DOHH2 (cell line): ENCODE measurements around the gene RARA.

Experiments
- H3F3A ChIP-seq: fragments of 200-600 bp; sonication (generic), shearing (Covaris generic); 2 replicates; pipeline ENCODE4 v1.6.0; 2016; ENCODE audit warnings: antibody characterized with exemption, mild to moderate bottlenecking; ENCODE audit not compliant: control insufficient read depth, insufficient read depth
- H3K27ac ChIP-seq: fragments of 200-600 bp; sonication (generic); 2 replicates; pipeline ENCODE4 v1.5.1; 2014; ENCODE audit warnings: low read depth, mild to moderate bottlenecking, low read length, moderate library complexity
- H3K27me3 ChIP-seq: fragments of 200-600 bp; sonication (generic); 2 replicates; pipeline ENCODE4 v1.6.1; 2014; ENCODE audit warnings: mild to moderate bottlenecking, low read length, mixed read lengths; ENCODE audit not compliant: control insufficient read depth
- H3K36me3 ChIP-seq: fragments of 200-600 bp; sonication (generic); 2 replicates; pipeline ENCODE4 v1.6.1; 2014; ENCODE audit warnings: mild to moderate bottlenecking, low read length, moderate library complexity, mixed read lengths; ENCODE audit not compliant: control insufficient read depth
- H3K4me1 ChIP-seq: fragments of 200-600 bp; sonication (generic); 2 replicates; pipeline ENCODE4 v1.6.1; 2014; ENCODE audit warnings: mild to moderate bottlenecking, low read length, mixed read lengths; ENCODE audit not compliant: control insufficient read depth
- H3K4me2 ChIP-seq: fragments of 200-600 bp; sonication (generic); 2 replicates; pipeline ENCODE4 v1.6.0; 2014; ENCODE audit warnings: mild to moderate bottlenecking, low read length, moderate library complexity
- H3K4me3 ChIP-seq: fragments of 200-600 bp; sonication (generic); 2 replicates; pipeline ENCODE4 v1.5.1; 2014; ENCODE audit warnings: mild to moderate bottlenecking, low read length, mixed read lengths
- H3K79me2 ChIP-seq: fragments of 200-600 bp; sonication (generic); 2 replicates; pipeline ENCODE4 v1.6.1; 2014; ENCODE audit warnings: mild to moderate bottlenecking, low read length, mixed read lengths; ENCODE audit not compliant: control insufficient read depth
- H3K9me2 ChIP-seq: fragments of 200-600 bp; sonication (generic); replicated peaks from 2 replicates; pipeline ENCODE4 v1.6.1; 2014; ENCODE audit warnings: mild to moderate bottlenecking, low read length, mixed read lengths; ENCODE audit not compliant: control insufficient read depth
- H3K9me3 ChIP-seq: fragments of 200-600 bp; sonication (generic); 2 replicates; pipeline ENCODE4 v1.6.1; 2014; ENCODE audit warnings: antibody characterized with exemption, low read length, mixed read lengths; ENCODE audit not compliant: control insufficient read depth, insufficient read depth
- H4K20me1 ChIP-seq: fragments of 200-600 bp; sonication (generic); 2 replicates; pipeline ENCODE4 v1.6.0; 2014; ENCODE audit warnings: low read depth, mild to moderate bottlenecking, antibody characterized with exemption, low read length, moderate library complexity; ENCODE audit not compliant: control insufficient read depth, insufficient read depth
- CTCF ChIP-seq: fragments of 200-600 bp; sonication (generic); IDR thresholded peaks from one replicate; pipeline ENCODE4 v1.5.1; 2014; ENCODE audit warnings: antibody characterized with exemption, mild to moderate bottlenecking, low read depth, low read length; ENCODE audit not compliant: poor library complexity, severe bottlenecking
- EZH2phosphoT487 ChIP-seq: fragments of 200-600 bp; sonication (generic); IDR thresholded peaks from 2 replicates; pipeline ENCODE4 v1.6.1; 2017; ENCODE audit warnings: borderline replicate concordance, mild to moderate bottlenecking, antibody characterized with exemption, low read length, moderate library complexity, mixed read lengths

RARA gene

DNA sequence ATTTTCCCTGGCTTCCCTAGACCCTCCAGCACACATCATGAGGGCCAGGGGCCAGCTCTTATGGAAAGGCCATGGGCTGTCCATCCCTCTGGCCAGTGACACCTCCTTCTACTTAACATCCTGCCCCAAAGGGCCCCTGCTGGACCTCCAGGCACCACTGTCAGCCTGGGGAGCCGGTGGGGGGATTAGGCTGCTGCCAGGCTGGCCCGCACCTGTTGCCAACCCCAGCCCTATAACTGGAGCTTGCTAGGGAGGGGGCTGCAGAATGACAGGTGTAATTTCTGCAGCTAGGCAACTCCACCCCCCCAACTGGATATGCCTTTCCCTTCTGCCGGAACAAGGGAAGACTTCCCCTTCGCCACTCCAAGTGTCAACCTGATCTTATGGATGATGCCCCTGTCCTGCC is 12.5 kb downstream of the RARA start:
- Histone ChIP-seq H3K4me2 (peak overlapping the region; percentile 80), H3K79me2 (peaks cover 77% of the 10 kb centered on the region), H3K4me1 (peaks cover 90% of the 10 kb centered on the region), H3K4me3 (peak overlapping the region; percentile 94), H3K9me3 (no peaks in the 10 kb centered on the region), H3K27ac (peak overlapping the region; percentile 83), H3K27me3 (no peaks in the 10 kb centered on the region), H4K20me1 (peaks cover 20% of the 10 kb centered on the region), H3K36me3 (no peaks in the 10 kb centered on the region), H3K9me2 (no peaks in the 10 kb centered on the region), H3F3A (no peaks in the 10 kb centered on the region)
- no peak for TF ChIP-seq EZH2phosphoT487
- TF ChIP-seq CTCF = no peak

DNA sequence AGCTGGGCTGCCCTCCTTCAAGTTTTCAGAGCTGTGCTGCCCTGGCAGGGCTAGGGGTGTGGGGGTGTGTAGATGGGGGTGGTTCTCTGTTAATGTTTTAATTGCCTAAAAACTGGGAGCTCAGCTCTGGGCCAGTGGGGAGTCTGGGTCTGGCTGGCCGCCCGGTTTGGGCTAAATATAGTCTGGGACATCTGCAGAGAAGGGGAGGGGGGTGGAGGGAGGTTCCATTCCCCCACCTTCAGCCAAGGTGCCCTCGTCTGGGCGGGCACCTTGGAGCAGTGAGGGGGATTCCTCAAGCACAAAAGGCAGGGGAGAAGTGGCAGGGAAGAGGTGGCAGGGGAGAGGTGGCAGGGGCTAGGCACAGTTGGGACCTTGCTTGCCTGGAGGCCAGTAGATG is 13.0 kb downstream of the RARA start:
- Histone ChIP-seq H3K27me3 (no peaks in the 10 kb centered on the region), H3K9me3 (no peaks in the 10 kb centered on the region), H3K4me2 (peak overlapping the region; percentile 80), H3K79me2 (peaks cover 82% of the 10 kb centered on the region), H3K4me1 (peaks cover 91% of the 10 kb centered on the region), H3K4me3 (peak overlapping the region; percentile 94), H3K9me2 (no peaks in the 10 kb centered on the region), H3K36me3 (no peaks in the 10 kb centered on the region), H3F3A (no peaks in the 10 kb centered on the region), H3K27ac (peak overlapping the region; percentile 83), H4K20me1 (peaks cover 24% of the 10 kb centered on the region)
- TF ChIP-seq CTCF (no peak), EZH2phosphoT487 (no peak)

GRCh38 chr17:40322358-40323315 is 13.7 kb downstream of the RARA start:
- Histone ChIP-seq H3K9me2 (no peaks in the 10 kb centered on the region), H3F3A (no peaks in the 10 kb centered on the region), H3K4me1 (peaks cover 91% of the 10 kb centered on the region), H3K79me2 (peaks cover 89% of the 10 kb centered on the region), H3K27me3 (no peaks in the 10 kb centered on the region), H3K4me2 (peak overlapping the region; percentile 80), H3K4me3 (peak overlapping the region; percentile 94), H4K20me1 (peaks cover 31% of the 10 kb centered on the region), H3K27ac (peak overlapping the region; percentile 83), H3K36me3 (no peaks in the 10 kb centered on the region), H3K9me3 (no peaks in the 10 kb centered on the region)
- TF ChIP-seq CTCF (no peak), EZH2phosphoT487 (no peak)
